ENCODE measurements around the gene PCSK4. TPM values are rescaled to one million over a fixed set of nuclear protein-coding genes. Genes with fewer than 3 reads are reported as not detected.
A peak's percentile ranks its signal among the peaks of the same experiment; 100 is the strongest.

Gene PCSK4
- total and polyA plus RNA-seq, 2 of the 13 experiments (the other 11 are each of a cell fraction or from before 2014, with no cell fraction given): 2.0 to 2.7 TPM

DNA sequence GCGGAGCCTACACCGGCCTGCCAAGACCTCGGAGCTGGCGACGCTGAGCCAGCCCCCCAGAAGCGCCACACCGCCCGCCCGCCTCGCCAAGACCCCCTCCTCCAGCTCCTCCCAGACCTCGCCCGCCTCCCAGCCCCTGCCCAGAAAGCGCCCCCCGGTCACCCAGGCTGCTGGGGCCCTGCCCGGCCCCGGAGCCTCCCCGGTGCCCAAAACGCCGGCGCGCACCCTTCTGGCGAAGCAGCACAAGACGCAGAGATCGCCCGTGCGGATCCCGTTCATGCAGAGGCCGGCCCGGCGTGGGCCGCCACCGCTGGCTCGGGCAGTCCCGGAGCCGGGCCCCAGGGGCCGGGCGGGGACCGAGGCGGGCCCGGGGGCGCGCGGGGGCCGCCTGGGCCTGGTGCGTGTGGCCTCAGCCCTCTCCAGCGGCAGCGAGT, 21.3 kb downstream of the PCSK4 start:
- ATAC-seq: peak; percentile 13
- Histone ChIP-seq H3K79me2 (ENCODE audit: insufficient read depth, low read length) (no peaks in the 10 kb centered on the region), H4K20me1 (ENCODE audit: insufficient read depth, low read length) (peaks cover 12% of the 10 kb centered on the region), H3K9ac (ENCODE audit: insufficient read depth, low read depth, low read length) (0 out of 2 replicates have a peak overlapping the region, but pooled peaks have one; percentile 43), H3K4me1 (ENCODE audit: insufficient read depth, low read length) (peaks cover 25% of the 10 kb centered on the region), H3K27ac (ENCODE audit: extremely low read length, insufficient read depth, low read length) (no peak overlapping the region), H3K4me3 (replicated peaks in 1 of 3; ENCODE audit: insufficient read depth in 1 of 3, low read depth in 2 of 3, low read length in 3 of 3) (peak overlapping the region; percentile 45 to 69 (median 55); a peak in 4 of 6 replicates), H3K27me3 (ENCODE audit: control insufficient read depth in 1 of 2, insufficient read depth in 2 of 2, low read length in 2 of 2) (no peaks in the 10 kb centered on the region), H3K4me2 (ENCODE audit: low read depth, low read length) (peak overlapping the region; percentile 76), H3K9me3 (ENCODE audit: low read length) (no peaks in the 10 kb centered on the region), H3K36me3 (replicated peaks in 1 of 2; ENCODE audit: control insufficient read depth in 1 of 2, insufficient read depth in 2 of 2, low read length in 2 of 2) (no peaks in the 10 kb centered on the region; a peak in 1 of 5 replicates), H2AFZ (ENCODE audit: low read length) (no peak overlapping the region)
- WGBS (ENCODE audit: low lambda C conversion rate): 2% methylated on average over 9 of the region's 47 CpGs
- BruUV-seq (replicated peaks): no TSS peak
- ChIA-PET POLR2A (interaction anchor here (0.8 to 3.6 kb wide), 4 partner anchors 13 to 200 kb away, joined by 3 to 19 read pairs (median 4); partner anchors contain the start of genes CIRBP, PCSK4 and REEP6), CTCF (ENCODE audit: low intra/inter-chr PET ratio, low total read pairs) (no interaction called here)
- DNase-seq (ENCODE audit: low spot score): no peak
- FAIRE-seq: no peak
- intact Hi-C loops (cut with micrococcal nuclease; ENCODE audit: unreplicated experiment) (no loop called here), in situ Hi-C loops (cut with HindIII; ENCODE audit: extremely low pct_ligation_motif_present, low pct_unique_long_range_greater_than_20kb) (no loop called here)
- TF ChIP-seq HNRNPL (IDR thresholded peaks at IDR 0.05; ENCODE audit: low read depth, low read length): peak; percentile 59; the same call in 1 of the 2 replicates
- TF ChIP-seq AGO1 (IDR thresholded peaks at IDR 0.05; ENCODE audit: low read depth, low read length, poor library complexity, severe bottlenecking): peak; percentile 36
- TF ChIP-seq HDAC1 (CRISPR knock-in tag; IDR thresholded peaks at IDR 0.05): 0 out of 2 replicates have a peak, but pooled peaks have one; percentile 20
- TF ChIP-seq, protein P1, sequence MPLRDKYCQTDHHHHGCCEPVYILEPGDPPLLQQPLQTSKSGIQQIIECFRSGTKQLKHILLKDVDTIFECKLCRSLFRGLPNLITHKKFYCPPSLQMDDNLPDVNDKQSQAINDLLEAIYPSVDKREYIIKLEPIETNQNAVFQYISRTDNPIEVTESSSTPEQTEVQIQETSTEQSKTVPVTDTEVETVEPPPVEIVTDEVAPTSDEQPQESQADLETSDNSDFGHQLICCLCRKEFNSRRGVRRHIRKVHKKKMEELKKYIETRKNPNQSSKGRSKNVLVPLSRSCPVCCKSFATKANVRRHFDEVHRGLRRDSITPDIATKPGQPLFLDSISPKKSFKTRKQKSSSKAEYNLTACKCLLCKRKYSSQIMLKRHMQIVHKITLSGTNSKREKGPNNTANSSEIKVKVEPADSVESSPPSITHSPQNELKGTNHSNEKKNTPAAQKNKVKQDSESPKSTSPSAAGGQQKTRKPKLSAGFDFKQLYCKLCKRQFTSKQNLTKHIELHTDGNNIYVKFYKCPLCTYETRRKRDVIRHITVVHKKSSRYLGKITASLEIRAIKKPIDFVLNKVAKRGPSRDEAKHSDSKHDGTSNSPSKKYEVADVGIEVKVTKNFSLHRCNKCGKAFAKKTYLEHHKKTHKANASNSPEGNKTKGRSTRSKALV (CRISPR knock-in tag; IDR thresholded peaks at IDR 0.05): peak; percentile 67; the same call in 1 of the 2 replicates
- TF ChIP-seq ZNF543 (CRISPR knock-in tag; IDR thresholded peaks at IDR 0.05): no peak
- TF ChIP-seq ZNF292 (CRISPR knock-in tag; IDR thresholded peaks at IDR 0.05; ENCODE audit: borderline replicate concordance, low read depth): no peak
- TF ChIP-seq EEA1 (CRISPR knock-in tag; IDR thresholded peaks at IDR 0.05; ENCODE audit: borderline replicate concordance): no peak
- TF ChIP-seq DNMT3B (CRISPR knock-in tag; conservative IDR thresholded peaks at IDR 0.05): no peak
- TF ChIP-seq, protein P2, sequence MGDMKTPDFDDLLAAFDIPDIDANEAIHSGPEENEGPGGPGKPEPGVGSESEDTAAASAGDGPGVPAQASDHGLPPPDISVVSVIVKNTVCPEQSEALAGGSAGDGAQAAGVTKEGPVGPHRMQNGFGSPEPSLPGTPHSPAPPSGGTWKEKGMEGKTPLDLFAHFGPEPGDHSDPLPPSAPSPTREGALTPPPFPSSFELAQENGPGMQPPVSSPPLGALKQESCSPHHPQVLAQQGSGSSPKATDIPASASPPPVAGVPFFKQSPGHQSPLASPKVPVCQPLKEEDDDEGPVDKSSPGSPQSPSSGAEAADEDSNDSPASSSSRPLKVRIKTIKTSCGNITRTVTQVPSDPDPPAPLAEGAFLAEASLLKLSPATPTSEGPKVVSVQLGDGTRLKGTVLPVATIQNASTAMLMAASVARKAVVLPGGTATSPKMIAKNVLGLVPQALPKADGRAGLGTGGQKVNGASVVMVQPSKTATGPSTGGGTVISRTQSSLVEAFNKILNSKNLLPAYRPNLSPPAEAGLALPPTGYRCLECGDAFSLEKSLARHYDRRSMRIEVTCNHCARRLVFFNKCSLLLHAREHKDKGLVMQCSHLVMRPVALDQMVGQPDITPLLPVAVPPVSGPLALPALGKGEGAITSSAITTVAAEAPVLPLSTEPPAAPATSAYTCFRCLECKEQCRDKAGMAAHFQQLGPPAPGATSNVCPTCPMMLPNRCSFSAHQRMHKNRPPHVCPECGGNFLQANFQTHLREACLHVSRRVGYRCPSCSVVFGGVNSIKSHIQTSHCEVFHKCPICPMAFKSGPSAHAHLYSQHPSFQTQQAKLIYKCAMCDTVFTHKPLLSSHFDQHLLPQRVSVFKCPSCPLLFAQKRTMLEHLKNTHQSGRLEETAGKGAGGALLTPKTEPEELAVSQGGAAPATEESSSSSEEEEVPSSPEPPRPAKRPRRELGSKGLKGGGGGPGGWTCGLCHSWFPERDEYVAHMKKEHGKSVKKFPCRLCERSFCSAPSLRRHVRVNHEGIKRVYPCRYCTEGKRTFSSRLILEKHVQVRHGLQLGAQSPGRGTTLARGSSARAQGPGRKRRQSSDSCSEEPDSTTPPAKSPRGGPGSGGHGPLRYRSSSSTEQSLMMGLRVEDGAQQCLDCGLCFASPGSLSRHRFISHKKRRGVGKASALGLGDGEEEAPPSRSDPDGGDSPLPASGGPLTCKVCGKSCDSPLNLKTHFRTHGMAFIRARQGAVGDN (CRISPR knock-in tag; IDR thresholded peaks at IDR 0.05): peak; percentile 51; the same call in 1 of the 2 replicates
- no peak for TF ChIP-seq TMF1 (CRISPR knock-in tag; IDR thresholded peaks at IDR 0.05; ENCODE audit: low read depth)
- 0 out of 2 replicates have a peak, but pooled peaks have one; percentile 3 for TF ChIP-seq ATF7-NPFF (CRISPR knock-in tag; IDR thresholded peaks at IDR 0.05; ENCODE audit: low read depth)
- no peak for TF ChIP-seq NR2C2 (CRISPR knock-in tag; IDR thresholded peaks at IDR 0.05; ENCODE audit: borderline replicate concordance)
- 0 out of 2 replicates have a peak, but pooled peaks have one; percentile 13 for TF ChIP-seq ZFY (CRISPR knock-in tag; IDR thresholded peaks at IDR 0.05)
- TF ChIP-seq CREM (IDR thresholded peaks at IDR 0.05): no peak
- TF ChIP-seq CREM (CRISPR knock-in tag; IDR thresholded peaks at IDR 0.05): no peak
- no peak for TF ChIP-seq BCL6 (CRISPR knock-in tag; IDR thresholded peaks at IDR 0.05)
- TF ChIP-seq PAF1 (CRISPR knock-in tag; IDR thresholded peaks at IDR 0.05): no peak

Data from HepG2 (cell line).